Loucy (cell line): ENCODE measurements around the gene ETS1.
A peak's percentile ranks its signal among the peaks of the same experiment; 100 is the strongest.

ENCODE experiments used
- H2AFZ ChIP-seq: fragments of 200-600 bp; sonication (generic); 2 replicates; pipeline ENCODE4 v1.6.0; 2016; ENCODE audit warnings: antibody characterized with exemption, mild to moderate bottlenecking, low read length, moderate library complexity
- H3F3A ChIP-seq: fragments of 200-600 bp; 2 replicates; pipeline ENCODE4 v1.6.0; 2016; ENCODE audit warnings: antibody characterized with exemption, low read depth, mild to moderate bottlenecking
- H3K27me3 ChIP-seq: fragments of 200-600 bp; sonication (generic); 2 replicates; pipeline ENCODE4 v1.6.1; 2014; ENCODE audit warnings: low read length, mild to moderate bottlenecking; ENCODE audit not compliant: insufficient read depth, poor library complexity, severe bottlenecking
- H3K36me3 ChIP-seq: fragments of 200-600 bp; sonication (generic); 2 replicates; pipeline ENCODE4 v1.6.1; 2016; ENCODE audit warnings: low read length; ENCODE audit not compliant: insufficient read depth
- H3K4me1 ChIP-seq: fragments of 200-600 bp; sonication (generic); 2 replicates; pipeline ENCODE4 v1.5.1; 2014; ENCODE audit warnings: low read length, mild to moderate bottlenecking; ENCODE audit not compliant: insufficient read depth, poor library complexity, severe bottlenecking
- H3K4me2 ChIP-seq: fragments of 200-600 bp; sonication (generic); 2 replicates; pipeline ENCODE4 v1.6.0; 2014; ENCODE audit warnings: antibody characterized with exemption, low read length, low read depth, mild to moderate bottlenecking; ENCODE audit not compliant: poor library complexity, severe bottlenecking
- H3K4me3 ChIP-seq: fragments of 200-600 bp; sonication (generic); 2 replicates; pipeline ENCODE4 v1.5.1; 2014; ENCODE audit warnings: low read length, mild to moderate bottlenecking, mixed read lengths; ENCODE audit not compliant: poor library complexity, severe bottlenecking
- H3K79me2 ChIP-seq: fragments of 200-600 bp; sonication (generic); 2 replicates; pipeline ENCODE4 v1.6.1; 2014; ENCODE audit warnings: low read length; ENCODE audit not compliant: insufficient read depth
- H3K9ac ChIP-seq: fragments of 200-600 bp; sonication (generic); 2 replicates; pipeline ENCODE4 v1.6.0; 2014; ENCODE audit warnings: mild to moderate bottlenecking, low read depth, low read length, moderate library complexity; ENCODE audit not compliant: poor library complexity, severe bottlenecking
- H3K9me2 ChIP-seq: fragments of 200-600 bp; sonication (generic); replicated peaks from 2 replicates; pipeline ENCODE4 v1.6.1; 2016; ENCODE audit warnings: low read depth, low read length, mixed read lengths
- H3K9me3 ChIP-seq: fragments of 200-600 bp; sonication (generic); 2 replicates; pipeline ENCODE4 v1.6.1; 2014; ENCODE audit warnings: mild to moderate bottlenecking, antibody characterized with exemption, low read length, low read depth; ENCODE audit not compliant: insufficient read depth
- H4K20me1 ChIP-seq: fragments of 200-600 bp; sonication (generic); 2 replicates; pipeline ENCODE4 v1.6.0; 2014; ENCODE audit warnings: antibody characterized with exemption, low read length, mild to moderate bottlenecking; ENCODE audit not compliant: insufficient read depth, poor library complexity, severe bottlenecking
- CTCF ChIP-seq: fragments of 200-600 bp; sonication (generic); conservative IDR thresholded peaks from 2 replicates; pipeline ENCODE4 v1.5.1; 2014; ENCODE audit warnings: mild to moderate bottlenecking, antibody characterized with exemption, low read length
- EZH2phosphoT487 ChIP-seq: fragments of 200-600 bp; IDR thresholded peaks from 2 replicates; pipeline ENCODE4 v1.6.1; 2018; ENCODE audit warnings: antibody characterized with exemption, mild to moderate bottlenecking, moderate library complexity, borderline replicate concordance

The ETS1 gene

GRCh38 chr11:128512474-128512996 lies 74.8 kb downstream of the ETS1 start:
- no peaks in the 10 kb centered on the region for H3K9me2 ChIP-seq
- peaks cover 41% of the 10 kb centered on the region for H3K36me3 ChIP-seq
- H3F3A ChIP-seq = no peaks in the 10 kb centered on the region
- TF ChIP-seq EZH2phosphoT487 (no peak), CTCF (no peak)
- H3K4me3 ChIP-seq = peak overlapping the region; percentile 91
- peak overlapping the region; percentile 99 for H3K9ac ChIP-seq
- H3K27me3 ChIP-seq = no peaks in the 10 kb centered on the region
- H4K20me1 ChIP-seq = peaks cover 99% of the 10 kb centered on the region
- peaks cover 98% of the 10 kb centered on the region for H3K4me1 ChIP-seq
- H3K9me3 ChIP-seq = no peaks in the 10 kb centered on the region
- H2AFZ ChIP-seq = no peak overlapping the region
- peaks cover 100% of the 10 kb centered on the region for H3K79me2 ChIP-seq
- peak overlapping the region; percentile 96 for H3K4me2 ChIP-seq

GRCh38 chr11:128511712-128512111 lies 75.6 kb downstream of the ETS1 start:
- Histone ChIP-seq H3K4me2 (peak overlapping the region; percentile 96), H2AFZ (no peak overlapping the region), H3K79me2 (peaks cover 100% of the 10 kb centered on the region), H3F3A (no peaks in the 10 kb centered on the region), H3K9me3 (no peaks in the 10 kb centered on the region), H3K9me2 (no peaks in the 10 kb centered on the region), H3K36me3 (peaks cover 46% of the 10 kb centered on the region; the same call in 1 of the 2 replicates), H4K20me1 (peaks cover 99% of the 10 kb centered on the region), H3K4me1 (peaks cover 98% of the 10 kb centered on the region), H3K9ac (no peak overlapping the region), H3K27me3 (no peaks in the 10 kb centered on the region), H3K4me3 (peak overlapping the region; percentile 91)
- TF ChIP-seq EZH2phosphoT487 = no peak

- Histone ChIP-seq H3K9ac (no peak overlapping the region), H3K4me1 (peaks cover 94% of the 10 kb centered on the region)
These were observed 77.6 kb downstream of the ETS1 start for GRCh38 chr11:128509621-128510389.

More at GRCh38 chr11:128509621-128510389, 77.6 kb downstream of the ETS1 start:
- no peaks in the 10 kb centered on the region for H3K9me2 ChIP-seq
- no peaks in the 10 kb centered on the region for H3F3A ChIP-seq
- peak overlapping the region; percentile 91 for H3K4me3 ChIP-seq
- H3K9me3 ChIP-seq = no peaks in the 10 kb centered on the region
- no peak for TF ChIP-seq EZH2phosphoT487
- no peak for TF ChIP-seq CTCF
- peaks cover 100% of the 10 kb centered on the region for H3K79me2 ChIP-seq
- no peaks in the 10 kb centered on the region for H3K27me3 ChIP-seq
- H3K36me3 ChIP-seq = peaks cover 63% of the 10 kb centered on the region; the same call in 1 of the 2 replicates
- peak overlapping the region; percentile 96 for H3K4me2 ChIP-seq
- peaks cover 99% of the 10 kb centered on the region for H4K20me1 ChIP-seq
- H2AFZ ChIP-seq = no peak overlapping the region
